IPS-18a (cell line): ENCODE measurements around the gene TMEM63A.
"Not testable (repeated sequence)": the region's sequence is repeated elsewhere in the genome, so short reads cannot be mapped to it uniquely, and the experiment has no call there.

Experiments used
- H3K27ac ChIP-seq: one replicate; pipeline ENCODE4 v1.5.1; 2013; ENCODE audit warnings: low read length
- H3K27me3 ChIP-seq: one replicate; pipeline ENCODE4 v1.6.1; 2013; ENCODE audit warnings: mild to moderate bottlenecking, low read length; ENCODE audit not compliant: control insufficient read depth, insufficient read depth
- H3K36me3 ChIP-seq: one replicate; pipeline ENCODE4 v1.6.1; 2013; ENCODE audit warnings: low read depth, low read length; ENCODE audit not compliant: control insufficient read depth
- H3K4me1 ChIP-seq: one replicate; pipeline ENCODE4 v1.6.1; 2013; ENCODE audit warnings: low read depth, low read length; ENCODE audit not compliant: control insufficient read depth
- H3K4me3 ChIP-seq: one replicate; pipeline ENCODE4 v1.5.1; 2013; ENCODE audit warnings: low read length
- H3K9ac ChIP-seq: one replicate; pipeline ENCODE4 v1.6.1; 2013; ENCODE audit warnings: mild to moderate bottlenecking, low read length, moderate library complexity
- H3K9me3 ChIP-seq: one replicate; pipeline ENCODE4 v1.6.1; 2013; ENCODE audit warnings: low read depth, low read length; ENCODE audit not compliant: control insufficient read depth

Gene TMEM63A

DNA sequence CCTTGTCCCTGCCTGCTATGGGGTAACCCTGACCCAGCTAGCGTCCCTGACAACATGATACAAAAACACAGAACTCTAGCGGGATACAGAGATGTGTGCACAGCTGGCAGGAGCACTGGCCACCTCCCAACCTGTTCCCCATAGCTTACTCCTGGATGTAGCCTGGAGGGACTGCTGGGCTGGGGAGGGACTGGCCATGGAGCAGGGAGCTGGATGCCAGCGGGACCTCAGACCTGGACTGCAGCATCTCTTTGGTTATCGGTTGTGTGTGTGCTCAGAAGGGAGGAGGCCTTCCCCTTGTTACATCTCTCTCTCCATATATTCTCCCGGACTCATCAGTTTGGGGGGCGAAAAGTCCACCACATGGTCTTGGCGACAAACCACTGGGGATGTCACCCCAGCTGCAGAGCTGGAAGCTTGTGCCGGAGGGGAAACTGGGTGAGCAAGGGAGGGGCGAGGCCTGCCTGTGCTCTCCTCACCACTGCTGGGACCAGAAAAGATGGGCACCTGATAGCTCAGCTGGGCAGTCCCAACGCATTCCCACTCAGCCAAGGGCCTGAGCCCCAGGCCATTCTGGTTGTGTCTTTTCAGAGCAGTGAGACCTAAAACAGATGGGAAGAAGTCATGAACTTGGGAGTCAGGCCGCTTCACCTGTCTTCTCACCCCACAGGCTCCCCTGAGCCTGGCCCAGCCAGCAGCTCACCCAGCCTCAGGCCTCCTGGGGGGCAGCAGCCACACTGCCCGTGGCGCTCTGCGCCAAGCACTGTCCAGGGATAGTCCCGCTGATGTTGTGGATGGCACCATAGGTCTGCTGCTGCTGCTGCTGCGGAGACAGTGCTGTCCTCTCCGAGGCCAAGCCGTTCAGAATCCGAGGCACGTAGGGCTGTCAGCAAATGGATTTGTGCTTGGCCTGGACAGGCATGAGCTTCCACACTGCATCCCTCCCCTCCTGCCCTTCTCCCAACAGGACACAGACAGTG lies 35.6 kb downstream of the TMEM63A start:
- Histone ChIP-seq H3K9me3 (no peaks in the 10 kb centered on the region), H3K36me3 (peaks cover 30% of the 10 kb centered on the region), H3K9ac (no peak overlapping the region), H3K27me3 (no peaks in the 10 kb centered on the region), H3K4me3 (no peak overlapping the region), H3K4me1 (peaks cover 4% of the 10 kb centered on the region), H3K27ac (no peak overlapping the region)

- H3K36me3 ChIP-seq = peaks cover 30% of the 10 kb centered on the region
Observed at GRCh38 chr1:225845571-225846259, 36.5 kb downstream of the TMEM63A start.

DNA sequence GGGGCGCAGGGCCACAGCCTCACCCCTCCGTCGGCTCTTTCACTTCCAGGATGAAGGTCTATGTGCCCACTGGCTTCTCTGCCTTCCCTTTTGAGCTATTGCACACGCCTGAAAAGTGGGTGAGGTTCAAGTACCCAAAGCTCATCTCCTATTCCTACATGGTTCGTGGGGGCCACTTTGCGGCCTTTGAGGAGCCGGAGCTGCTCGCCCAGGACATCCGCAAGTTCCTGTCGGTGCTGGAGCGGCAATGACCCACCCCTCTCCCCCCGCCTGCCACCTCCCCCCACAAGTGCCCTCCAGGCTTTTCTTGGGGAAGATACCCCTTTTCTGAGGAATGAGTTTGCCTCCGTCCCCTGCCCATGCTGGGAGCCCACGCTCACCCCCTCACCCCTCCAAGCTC lies 37.1 kb downstream of the TMEM63A start:
- no peak overlapping the region for H3K27ac ChIP-seq
- peaks cover 30% of the 10 kb centered on the region for H3K36me3 ChIP-seq

More at GRCh38 chr1:225845571-225846259, 36.5 kb downstream of the TMEM63A start:
- H3K27ac ChIP-seq = no peak overlapping the region
- no peak overlapping the region for H3K9ac ChIP-seq
- no peaks in the 10 kb centered on the region for H3K9me3 ChIP-seq
- no peaks in the 10 kb centered on the region for H3K27me3 ChIP-seq
- no peak overlapping the region for H3K4me3 ChIP-seq
- H3K4me1 ChIP-seq = peaks cover 4% of the 10 kb centered on the region

GRCh38 chr1:225844236-225845061 lies 37.7 kb downstream of the TMEM63A start:
- no peaks in the 10 kb centered on the region for H3K27me3 ChIP-seq
- H3K4me3 ChIP-seq = no peak overlapping the region
- H3K9me3 ChIP-seq = no peaks in the 10 kb centered on the region
- peaks cover 30% of the 10 kb centered on the region for H3K36me3 ChIP-seq
- H3K9ac ChIP-seq = no peak overlapping the region
- H3K4me1 ChIP-seq = no peaks in the 10 kb centered on the region
- H3K27ac ChIP-seq = no peak overlapping the region

More for the DNA sequence above, 37.1 kb downstream of the TMEM63A start:
- Histone ChIP-seq H3K4me3 (no peak overlapping the region), H3K9me3 (no peaks in the 10 kb centered on the region), H3K9ac (no peak overlapping the region), H3K4me1 (peaks cover 1% of the 10 kb centered on the region), H3K27me3 (no peaks in the 10 kb centered on the region)

DNA sequence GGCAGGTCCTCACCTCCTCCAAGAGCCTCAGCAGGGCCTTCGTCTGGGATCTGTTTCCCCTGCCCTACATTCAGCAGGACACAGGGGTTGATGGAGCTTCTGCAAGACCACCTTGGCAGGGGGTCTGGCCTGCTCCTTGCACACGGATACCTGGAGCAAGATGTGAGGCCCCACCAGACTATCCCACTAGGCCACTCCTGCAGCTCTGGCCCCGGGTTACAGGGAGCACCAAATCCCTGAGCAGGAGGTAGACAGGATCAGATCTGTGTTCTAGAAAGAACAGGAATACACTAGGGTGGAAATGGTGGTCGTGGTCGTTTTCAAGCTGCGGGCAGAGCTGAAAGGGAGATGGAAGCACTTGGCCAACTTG lies 38.8 kb downstream of the TMEM63A start:
- Histone ChIP-seq H3K9me3 (no peaks in the 10 kb centered on the region), H3K36me3 (peaks cover 30% of the 10 kb centered on the region), H3K4me3 (no peak overlapping the region), H3K9ac (no peak overlapping the region), H3K27me3 (no peaks in the 10 kb centered on the region), H3K27ac (no peak overlapping the region), H3K4me1 (no peaks in the 10 kb centered on the region)

DNA sequence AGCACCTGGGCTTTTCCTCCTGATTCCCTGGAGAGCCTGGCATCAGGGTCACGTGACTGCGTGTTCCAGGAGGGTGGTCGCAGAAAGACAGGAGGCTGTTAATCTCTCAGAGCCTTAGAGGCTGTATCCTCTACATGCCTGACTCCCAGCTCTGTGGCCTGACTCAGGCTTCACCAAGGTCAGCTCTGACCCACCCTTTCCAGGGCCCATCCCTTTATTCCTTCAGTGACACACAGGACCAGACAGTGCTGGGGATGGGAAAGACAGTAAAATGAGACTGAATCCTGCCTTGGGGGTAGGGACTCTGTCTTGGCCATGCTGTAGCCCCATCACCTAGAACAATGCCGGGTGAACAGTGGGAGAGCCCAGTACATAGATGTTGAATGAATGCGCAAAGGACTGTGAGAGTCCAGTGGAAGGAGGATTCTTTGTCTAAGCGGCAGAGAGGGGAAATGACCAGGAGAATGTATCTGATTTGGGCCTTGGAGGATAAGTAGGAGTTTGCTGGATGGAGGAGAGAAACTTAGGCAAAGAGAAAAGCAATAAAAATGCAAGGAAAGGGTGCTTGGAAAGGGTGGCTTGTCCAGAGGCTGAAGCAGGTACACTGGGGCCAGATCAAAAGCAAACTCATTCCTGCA lies 39.3 kb downstream of the TMEM63A start:
- Histone ChIP-seq H3K9ac (no peak overlapping the region), H3K4me1 (no peaks in the 10 kb centered on the region), H3K4me3 (no peak overlapping the region), H3K36me3 (peaks cover 30% of the 10 kb centered on the region), H3K27ac (no peak overlapping the region), H3K27me3 (no peaks in the 10 kb centered on the region), H3K9me3 (no peaks in the 10 kb centered on the region)

GRCh38 chr1:225842074-225842473 lies 40.1 kb downstream of the TMEM63A start:
- H3K27me3 ChIP-seq = no peaks in the 10 kb centered on the region
- H3K9ac ChIP-seq = no peak overlapping the region
- H3K9me3 ChIP-seq = no peaks in the 10 kb centered on the region
- no peak overlapping the region for H3K4me3 ChIP-seq
- H3K4me1 ChIP-seq = no peaks in the 10 kb centered on the region
- H3K36me3 ChIP-seq = peaks cover 25% of the 10 kb centered on the region
- H3K27ac ChIP-seq = no peak overlapping the region

DNA sequence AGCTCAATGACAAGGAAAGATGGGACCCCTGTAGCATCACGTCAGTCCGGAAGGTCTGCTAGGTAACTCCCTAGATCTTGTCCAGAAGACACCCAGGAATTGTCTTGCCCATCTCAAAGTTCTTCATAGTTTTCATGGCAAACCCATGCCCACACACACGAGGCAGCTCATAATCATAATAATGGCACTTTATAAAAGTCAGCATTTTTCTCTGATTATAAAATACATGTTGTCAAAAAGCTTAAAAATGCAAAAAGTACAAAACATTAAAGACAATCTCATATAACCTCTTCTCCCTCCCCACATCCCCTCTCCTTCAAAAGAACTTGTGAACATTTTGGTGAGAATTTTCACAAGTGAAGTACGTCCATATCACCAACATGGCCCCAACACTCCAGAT lies 41.5 kb downstream of the TMEM63A start:
- Histone ChIP-seq H3K36me3 (peaks cover 13% of the 10 kb centered on the region), H3K27ac (no peak overlapping the region), H3K27me3 (no peaks in the 10 kb centered on the region), H3K4me3 (no peak overlapping the region), H3K9ac (no peak overlapping the region), H3K4me1 (no peaks in the 10 kb centered on the region), H3K9me3 (no peaks in the 10 kb centered on the region)

GRCh38 chr1:225840223-225840610 lies 42.0 kb downstream of the TMEM63A start:
- Histone ChIP-seq H3K27me3 (no peaks in the 10 kb centered on the region), H3K4me1 (no peaks in the 10 kb centered on the region), H3K36me3 (peaks cover 13% of the 10 kb centered on the region), H3K27ac (no peak overlapping the region), H3K9ac (no peak overlapping the region), H3K9me3 (no peaks in the 10 kb centered on the region), H3K4me3 (no peak overlapping the region)

- no peaks in the 10 kb centered on the region for H3K27me3 ChIP-seq
- H3K27ac ChIP-seq = no peak overlapping the region
- no peaks in the 10 kb centered on the region for H3K4me1 ChIP-seq
- peaks cover 6% of the 10 kb centered on the region for H3K36me3 ChIP-seq
- H3K4me3 ChIP-seq = no peak overlapping the region
- no peak overlapping the region for H3K9ac ChIP-seq
- no peaks in the 10 kb centered on the region for H3K9me3 ChIP-seq
Observed at GRCh38 chr1:225838793-225839192, 43.4 kb downstream of the TMEM63A start.

- not testable (repeated sequence) for H3K9me3 ChIP-seq, H3K27me3 ChIP-seq, H3K27ac ChIP-seq, H3K9ac ChIP-seq, H3K4me3 ChIP-seq, H3K4me1 ChIP-seq
- peaks cover 12% of the 10 kb centered on the region for H3K36me3 ChIP-seq
Observed at GRCh38 chr1:225836296-225836695, 45.9 kb downstream of the TMEM63A start.
